GM12873 (cell line): ENCODE measurements around the gene MKRN3.

Experiments
- TF ChIP-seq, protein P1 (sequence below): IDR thresholded peaks from 2 replicates; pipeline ENCODE4 v1.5.1; 2012; ENCODE audit warnings: low read depth, mild to moderate bottlenecking, moderate library complexity, low read length, control low read depth; ENCODE audit not compliant: insufficient read depth; ENCODE audit errors: missing control alignments

Gene MKRN3

DNA sequence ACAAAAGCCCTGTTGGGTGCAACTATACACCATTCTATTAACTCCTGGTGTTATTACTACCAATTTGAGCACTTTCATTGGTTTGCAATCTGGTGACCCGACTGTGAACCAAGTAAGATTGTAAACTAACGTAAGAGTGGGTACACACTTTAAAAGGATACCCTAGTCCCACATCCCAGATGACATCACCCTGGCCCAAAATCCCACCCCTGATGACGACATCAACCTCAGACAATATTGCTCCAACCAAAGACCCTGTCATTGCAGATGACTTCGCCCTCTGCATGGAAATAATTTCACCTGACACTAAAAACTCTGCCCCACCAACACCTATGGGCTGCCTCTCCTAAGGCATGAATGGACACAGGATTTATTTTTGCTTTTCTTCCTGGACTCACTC, 25.6 kb upstream of the MKRN3 start:
- TF ChIP-seq, protein P1, sequence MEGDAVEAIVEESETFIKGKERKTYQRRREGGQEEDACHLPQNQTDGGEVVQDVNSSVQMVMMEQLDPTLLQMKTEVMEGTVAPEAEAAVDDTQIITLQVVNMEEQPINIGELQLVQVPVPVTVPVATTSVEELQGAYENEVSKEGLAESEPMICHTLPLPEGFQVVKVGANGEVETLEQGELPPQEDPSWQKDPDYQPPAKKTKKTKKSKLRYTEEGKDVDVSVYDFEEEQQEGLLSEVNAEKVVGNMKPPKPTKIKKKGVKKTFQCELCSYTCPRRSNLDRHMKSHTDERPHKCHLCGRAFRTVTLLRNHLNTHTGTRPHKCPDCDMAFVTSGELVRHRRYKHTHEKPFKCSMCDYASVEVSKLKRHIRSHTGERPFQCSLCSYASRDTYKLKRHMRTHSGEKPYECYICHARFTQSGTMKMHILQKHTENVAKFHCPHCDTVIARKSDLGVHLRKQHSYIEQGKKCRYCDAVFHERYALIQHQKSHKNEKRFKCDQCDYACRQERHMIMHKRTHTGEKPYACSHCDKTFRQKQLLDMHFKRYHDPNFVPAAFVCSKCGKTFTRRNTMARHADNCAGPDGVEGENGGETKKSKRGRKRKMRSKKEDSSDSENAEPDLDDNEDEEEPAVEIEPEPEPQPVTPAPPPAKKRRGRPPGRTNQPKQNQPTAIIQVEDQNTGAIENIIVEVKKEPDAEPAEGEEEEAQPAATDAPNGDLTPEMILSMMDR, result no peak

- TF ChIP-seq, protein P1, result no peak
These were observed 19.3 kb upstream of the MKRN3 start for GRCh38 chr15:23546158-23546557.

DNA sequence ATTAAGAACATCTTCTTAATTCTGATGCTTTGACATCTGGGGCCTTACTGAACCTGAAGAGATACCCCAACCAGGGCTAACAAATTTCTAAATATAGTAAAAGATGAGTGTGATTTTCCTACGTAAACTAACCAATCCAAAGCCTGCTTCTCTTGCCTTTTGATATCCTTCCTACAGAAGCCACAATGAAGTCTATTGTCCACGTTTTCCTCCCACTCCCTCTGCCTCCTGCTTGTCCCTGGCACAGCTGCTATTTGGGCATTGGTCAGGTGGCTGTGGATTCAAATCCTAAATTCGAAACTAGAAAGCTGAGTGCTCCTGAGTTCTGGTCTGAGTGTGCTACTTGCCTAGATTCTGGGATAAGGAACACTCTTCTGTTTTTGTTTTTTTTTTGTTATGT, 17.4 kb upstream of the MKRN3 start:
- TF ChIP-seq, protein P1, result no peak

GRCh38 chr15:23561914-23562313, 3.6 kb upstream of the MKRN3 start:
- TF ChIP-seq, protein P1, result no peak

GRCh38 chr15:23564821-23565394, 566 bp upstream of the MKRN3 start:
- TF ChIP-seq, protein P1, result no peak

GRCh38 chr15:23566071-23566554, 639 bp downstream of the MKRN3 start:
- TF ChIP-seq, protein P1, result no peak

DNA sequence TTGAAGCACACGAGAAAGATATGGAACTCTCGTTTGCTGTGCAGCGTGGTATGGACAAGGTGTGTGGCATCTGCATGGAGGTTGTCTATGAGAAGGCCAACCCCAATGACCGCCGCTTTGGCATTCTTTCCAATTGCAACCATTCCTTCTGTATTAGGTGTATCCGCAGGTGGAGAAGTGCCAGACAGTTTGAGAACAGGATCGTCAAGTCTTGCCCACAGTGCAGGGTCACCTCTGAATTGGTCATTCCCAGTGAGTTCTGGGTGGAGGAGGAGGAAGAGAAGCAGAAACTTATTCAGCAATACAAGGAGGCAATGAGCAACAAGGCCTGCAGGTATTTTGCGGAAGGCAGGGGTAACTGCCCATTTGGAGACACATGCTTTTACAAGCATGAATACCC, 1.2 kb downstream of the MKRN3 start:
- TF ChIP-seq, protein P1, result no peak

DNA sequence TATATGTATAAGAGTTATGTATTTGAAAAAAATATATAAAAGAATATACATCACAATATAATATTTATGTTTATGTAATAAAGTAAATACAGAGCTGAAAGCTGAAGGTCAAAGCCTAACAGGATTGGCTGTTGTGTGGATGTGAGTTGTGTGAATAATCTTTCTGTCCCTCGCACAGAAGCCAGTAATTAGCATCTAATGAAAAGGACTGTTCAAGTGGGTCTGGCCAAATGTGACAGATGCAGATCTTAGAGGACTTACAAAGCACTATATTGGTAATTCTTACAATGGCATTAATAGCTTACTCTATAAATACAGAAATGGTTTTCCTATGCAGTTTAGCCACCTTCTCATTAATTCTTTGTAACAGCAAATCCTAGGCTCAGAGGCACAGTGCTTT, 2.4 kb downstream of the MKRN3 start:
- TF ChIP-seq, protein P1, result no peak
